GM20000 (cell line): ENCODE measurements around the gene SCD.

Source experiments
- DNase-seq: peaks from one replicate; pipeline ENCODE4 v3.0.0; 2012; ENCODE audit warnings: low spot score
- TF ChIP-seq, protein P1 (sequence below): IDR thresholded peaks from 2 replicates; pipeline ENCODE4 v1.5.1; 2012; ENCODE audit warnings: mild to moderate bottlenecking, control low read depth; ENCODE audit errors: extremely low read depth, missing control alignments

Gene SCD

GRCh38 chr10:100383251-100383650 is 36.2 kb downstream of the SCD start:
- TF ChIP-seq, protein P1, sequence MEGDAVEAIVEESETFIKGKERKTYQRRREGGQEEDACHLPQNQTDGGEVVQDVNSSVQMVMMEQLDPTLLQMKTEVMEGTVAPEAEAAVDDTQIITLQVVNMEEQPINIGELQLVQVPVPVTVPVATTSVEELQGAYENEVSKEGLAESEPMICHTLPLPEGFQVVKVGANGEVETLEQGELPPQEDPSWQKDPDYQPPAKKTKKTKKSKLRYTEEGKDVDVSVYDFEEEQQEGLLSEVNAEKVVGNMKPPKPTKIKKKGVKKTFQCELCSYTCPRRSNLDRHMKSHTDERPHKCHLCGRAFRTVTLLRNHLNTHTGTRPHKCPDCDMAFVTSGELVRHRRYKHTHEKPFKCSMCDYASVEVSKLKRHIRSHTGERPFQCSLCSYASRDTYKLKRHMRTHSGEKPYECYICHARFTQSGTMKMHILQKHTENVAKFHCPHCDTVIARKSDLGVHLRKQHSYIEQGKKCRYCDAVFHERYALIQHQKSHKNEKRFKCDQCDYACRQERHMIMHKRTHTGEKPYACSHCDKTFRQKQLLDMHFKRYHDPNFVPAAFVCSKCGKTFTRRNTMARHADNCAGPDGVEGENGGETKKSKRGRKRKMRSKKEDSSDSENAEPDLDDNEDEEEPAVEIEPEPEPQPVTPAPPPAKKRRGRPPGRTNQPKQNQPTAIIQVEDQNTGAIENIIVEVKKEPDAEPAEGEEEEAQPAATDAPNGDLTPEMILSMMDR, result no peak
- DNase-seq, result no peak

DNA sequence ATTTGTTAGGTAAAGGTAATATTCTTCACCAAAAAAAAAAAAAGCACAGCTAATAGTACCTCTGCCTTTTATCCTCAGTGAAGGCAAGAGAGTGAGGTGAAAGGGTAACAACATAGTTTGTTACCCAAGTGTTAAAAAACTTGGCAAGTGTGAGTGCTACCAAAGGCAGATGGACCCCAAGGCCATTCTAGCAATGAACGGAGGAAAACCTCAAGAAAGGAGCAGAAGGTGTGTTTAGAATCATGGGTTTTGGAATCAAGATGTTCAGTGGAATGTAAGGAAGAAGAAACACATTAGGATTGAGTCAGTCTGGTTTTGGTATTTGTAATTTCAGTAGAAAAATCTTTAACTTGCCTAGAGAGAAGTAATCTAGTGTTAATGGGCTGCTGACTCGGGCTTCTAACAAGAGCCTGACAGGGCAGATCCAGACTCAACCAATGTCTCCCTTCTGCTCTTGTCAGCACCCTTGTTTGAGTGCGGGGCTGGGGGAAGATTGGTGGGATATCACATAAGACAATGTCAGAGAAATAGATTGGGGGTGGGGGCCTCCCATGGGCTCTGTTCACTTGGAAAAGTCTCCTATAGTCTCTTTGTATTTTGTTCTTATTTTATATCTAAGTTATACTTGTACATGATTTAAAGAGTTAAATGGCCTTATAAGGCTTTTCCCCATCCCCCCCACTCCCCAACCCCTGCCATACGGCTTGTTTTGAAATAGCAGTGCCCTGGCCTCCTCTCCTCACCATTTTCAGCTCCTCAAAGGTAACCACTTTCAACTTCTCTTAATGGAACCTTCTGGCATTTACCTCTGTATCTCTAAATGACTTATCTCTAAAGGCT is 44.4 kb downstream of the SCD start:
- no peak for DNase-seq
- TF ChIP-seq, protein P1, result no peak

DNA sequence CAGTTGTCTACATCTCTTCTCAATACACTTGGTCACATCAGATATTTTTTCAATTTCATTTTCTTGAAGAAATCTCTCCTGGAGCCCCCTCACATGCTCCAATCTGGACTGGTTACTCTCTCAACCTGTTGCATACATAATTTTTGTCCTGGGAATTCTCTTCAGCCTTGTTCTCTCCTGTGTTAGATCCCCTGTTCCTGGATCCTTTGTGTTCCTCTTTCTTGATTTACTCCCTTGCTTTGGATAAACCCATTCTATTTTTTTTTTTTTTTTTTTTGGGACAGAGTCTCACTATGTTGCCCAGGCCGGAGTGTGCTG is 45.6 kb downstream of the SCD start:
- TF ChIP-seq, protein P1, result no peak
- no peak for DNase-seq

- no peak for DNase-seq
- TF ChIP-seq, protein P1, result no peak
These were observed 48.6 kb downstream of the SCD start for GRCh38 chr10:100395626-100396025.

- TF ChIP-seq, protein P1, result no peak
These were observed 49.6 kb downstream of the SCD start for GRCh38 chr10:100396605-100397004.

DNA sequence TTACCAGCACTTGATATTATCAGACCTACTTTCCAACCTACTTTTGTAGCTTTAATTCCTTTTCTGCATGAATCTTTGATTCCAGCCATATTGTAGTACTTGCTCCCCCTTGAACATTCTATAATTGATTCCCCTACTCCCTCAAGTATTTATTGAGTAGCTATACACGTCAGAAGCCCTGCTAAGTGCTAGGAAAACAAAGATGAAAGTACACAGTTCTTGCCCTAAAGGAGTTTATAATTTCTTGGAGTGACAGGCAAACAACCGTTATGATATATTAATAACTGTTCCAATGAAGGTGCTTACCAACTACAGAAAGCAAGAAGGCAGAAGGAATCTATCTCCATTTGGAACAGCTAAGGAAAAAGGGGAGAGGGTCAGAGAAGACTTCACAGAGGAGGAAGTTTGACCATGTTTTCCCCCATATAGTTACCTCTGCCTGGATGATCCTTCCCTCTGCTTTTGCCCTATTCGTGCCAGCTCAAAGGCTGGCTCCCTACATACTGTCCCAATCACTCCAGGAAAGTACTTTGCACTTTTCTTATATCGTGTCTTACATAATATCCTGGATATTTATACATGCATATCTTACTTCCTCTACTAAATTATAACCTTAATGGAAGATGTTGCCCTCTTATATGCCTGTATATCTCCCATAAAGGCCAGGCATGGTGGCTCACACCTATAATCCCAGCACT is 54.7 kb downstream of the SCD start:
- no peak for DNase-seq
- TF ChIP-seq, protein P1, result no peak

More at GRCh38 chr10:100396605-100397004, 49.6 kb downstream of the SCD start:
- no peak for DNase-seq

DNA sequence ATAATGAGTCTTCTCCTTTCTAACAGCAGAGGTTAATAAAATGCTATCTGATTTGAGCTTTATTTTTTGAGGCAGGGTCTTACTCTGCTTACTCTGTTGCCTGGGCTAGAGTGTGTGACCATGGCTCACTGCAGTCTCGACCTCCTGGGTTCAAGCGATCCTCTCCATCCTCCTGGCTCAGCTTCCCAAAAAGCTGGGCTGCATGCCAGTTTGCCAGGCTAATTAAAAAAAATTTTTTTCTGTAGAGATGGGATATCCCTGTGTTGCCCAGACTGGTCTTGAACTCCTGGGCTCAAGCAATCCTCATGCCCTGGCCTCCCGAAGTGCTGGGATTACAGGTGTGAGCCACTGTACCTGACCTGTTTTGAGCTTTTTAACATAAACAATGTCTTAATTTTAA is 56.7 kb downstream of the SCD start:
- DNase-seq, result no peak
- TF ChIP-seq, protein P1, result no peak
